Hepatocyte (in vitro differentiated cells): ENCODE results near the gene TEX35.

Experiments used
- EZH2 ChIP-seq: fragments of 200-600 bp; sonication (generic); IDR thresholded peaks from 2 replicates; pipeline ENCODE4 v1.6.1; 2016; ENCODE audit warnings: antibody characterized with exemption, mild to moderate bottlenecking, borderline replicate concordance
- TF ChIP-seq, protein P1 (sequence below): fragments of 200-600 bp; sonication (generic); IDR thresholded peaks from 2 replicates; pipeline ENCODE4 v1.5.1; 2016; ENCODE audit warnings: antibody characterized with exemption, mild to moderate bottlenecking; ENCODE audit not compliant: poor library complexity

DNA sequence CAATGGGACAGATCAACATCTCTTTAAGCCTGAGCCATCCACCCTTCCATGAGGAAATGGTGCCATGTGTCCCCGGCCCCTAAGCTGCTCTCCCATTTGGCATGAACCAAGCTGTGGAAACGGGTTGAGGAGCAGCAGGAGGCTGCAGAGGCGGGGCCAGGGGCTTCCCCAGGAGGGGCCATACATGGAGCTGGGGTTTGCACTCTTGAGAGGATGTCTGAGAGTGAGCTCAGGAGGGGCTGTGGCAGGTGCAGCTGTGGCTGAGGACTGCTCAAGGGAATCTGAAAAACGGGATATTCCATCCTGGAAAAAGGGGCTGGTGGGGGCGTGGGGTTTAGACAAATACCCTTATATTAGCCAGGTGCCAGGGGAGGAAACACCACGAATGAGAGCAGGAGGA is 9.1 kb upstream of the TEX35 start:
- TF ChIP-seq, protein P1, sequence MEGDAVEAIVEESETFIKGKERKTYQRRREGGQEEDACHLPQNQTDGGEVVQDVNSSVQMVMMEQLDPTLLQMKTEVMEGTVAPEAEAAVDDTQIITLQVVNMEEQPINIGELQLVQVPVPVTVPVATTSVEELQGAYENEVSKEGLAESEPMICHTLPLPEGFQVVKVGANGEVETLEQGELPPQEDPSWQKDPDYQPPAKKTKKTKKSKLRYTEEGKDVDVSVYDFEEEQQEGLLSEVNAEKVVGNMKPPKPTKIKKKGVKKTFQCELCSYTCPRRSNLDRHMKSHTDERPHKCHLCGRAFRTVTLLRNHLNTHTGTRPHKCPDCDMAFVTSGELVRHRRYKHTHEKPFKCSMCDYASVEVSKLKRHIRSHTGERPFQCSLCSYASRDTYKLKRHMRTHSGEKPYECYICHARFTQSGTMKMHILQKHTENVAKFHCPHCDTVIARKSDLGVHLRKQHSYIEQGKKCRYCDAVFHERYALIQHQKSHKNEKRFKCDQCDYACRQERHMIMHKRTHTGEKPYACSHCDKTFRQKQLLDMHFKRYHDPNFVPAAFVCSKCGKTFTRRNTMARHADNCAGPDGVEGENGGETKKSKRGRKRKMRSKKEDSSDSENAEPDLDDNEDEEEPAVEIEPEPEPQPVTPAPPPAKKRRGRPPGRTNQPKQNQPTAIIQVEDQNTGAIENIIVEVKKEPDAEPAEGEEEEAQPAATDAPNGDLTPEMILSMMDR = no peak
- no peak for TF ChIP-seq EZH2
